Neuron (in vitro differentiated cells): ENCODE results near the gene COL20A1.

ENCODE experiments used
- H2AFZ ChIP-seq: one replicate; pipeline ENCODE4 v1.6.1; 2013; ENCODE audit warnings: low read depth, mild to moderate bottlenecking, inconsistent platforms, low read length, moderate library complexity
- H3K27me3 ChIP-seq: one replicate; pipeline ENCODE4 v1.6.1; 2013; ENCODE audit warnings: low read length; ENCODE audit not compliant: insufficient read depth
- H3K36me3 ChIP-seq: one replicate; pipeline ENCODE4 v1.6.1; 2013; ENCODE audit warnings: low read length; ENCODE audit not compliant: insufficient read depth
- H3K4me1 ChIP-seq: one replicate; pipeline ENCODE4 v1.6.1; 2013; ENCODE audit warnings: low read length; ENCODE audit not compliant: insufficient read depth
- H3K4me3 ChIP-seq: 2 replicates; pipeline ENCODE4 v1.5.1; 2013; ENCODE audit warnings: mild to moderate bottlenecking, low read length, moderate library complexity
- H3K9me3 ChIP-seq: one replicate; pipeline ENCODE4 v1.6.1; 2013; ENCODE audit warnings: low read length

Gene COL20A1

DNA sequence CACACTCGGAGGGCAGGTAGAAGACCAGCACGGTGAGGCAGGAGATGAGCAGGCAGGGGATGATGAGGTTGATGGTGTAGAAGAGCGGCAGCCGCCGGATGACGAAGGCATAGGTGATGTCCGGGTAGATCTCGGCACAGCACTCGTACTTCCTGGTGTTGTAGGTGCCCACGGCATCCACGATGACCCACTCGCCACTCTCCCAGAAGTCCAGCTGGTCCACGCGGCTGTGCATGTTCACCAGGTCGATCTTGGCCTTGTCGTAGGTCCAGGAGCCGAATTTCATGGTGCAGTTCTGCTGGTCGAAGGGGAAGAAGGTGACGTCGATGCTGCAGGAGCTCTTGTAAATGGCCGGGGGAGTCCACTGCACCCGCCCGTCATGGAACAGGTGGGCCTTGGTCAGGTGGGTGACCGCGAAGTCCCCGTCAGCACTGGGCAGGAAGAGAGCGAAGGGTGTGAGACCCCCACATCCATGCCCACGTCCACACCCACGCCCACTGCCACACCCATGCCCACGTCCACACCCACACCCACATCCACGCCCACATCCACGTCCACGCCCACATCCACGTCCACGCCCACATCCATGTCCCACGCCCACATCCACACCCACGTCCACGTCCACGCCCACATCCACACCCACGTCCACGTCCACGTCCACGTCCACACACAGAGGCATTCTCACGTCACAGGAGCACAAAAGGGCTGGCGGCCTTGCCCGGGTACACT lies 57.8 kb downstream of the COL20A1 start:
- no peaks in the 10 kb centered on the region for H3K27me3 ChIP-seq
- peaks cover 3% of the 10 kb centered on the region for H3K9me3 ChIP-seq
- no peak overlapping the region for H3K4me3 ChIP-seq
- peaks cover 18% of the 10 kb centered on the region for H3K4me1 ChIP-seq
- H2AFZ ChIP-seq = no peak overlapping the region
- H3K36me3 ChIP-seq = no peaks in the 10 kb centered on the region

- Histone ChIP-seq H3K4me3 (no peak overlapping the region), H2AFZ (no peak overlapping the region), H3K36me3 (no peaks in the 10 kb centered on the region)
These were observed 58.3 kb downstream of the COL20A1 start for GRCh38 chr20:63351326-63351700.

GRCh38 chr20:63351811-63352591 lies 59.0 kb downstream of the COL20A1 start:
- H3K4me3 ChIP-seq = no peak overlapping the region
- H3K27me3 ChIP-seq = no peaks in the 10 kb centered on the region
- no peak overlapping the region for H2AFZ ChIP-seq
- H3K9me3 ChIP-seq = peaks cover 3% of the 10 kb centered on the region
- peaks cover 16% of the 10 kb centered on the region for H3K4me1 ChIP-seq
- H3K36me3 ChIP-seq = no peaks in the 10 kb centered on the region

More at GRCh38 chr20:63351326-63351700, 58.3 kb downstream of the COL20A1 start:
- Histone ChIP-seq H3K27me3 (no peaks in the 10 kb centered on the region), H3K9me3 (peaks cover 3% of the 10 kb centered on the region), H3K4me1 (peaks cover 18% of the 10 kb centered on the region)

DNA sequence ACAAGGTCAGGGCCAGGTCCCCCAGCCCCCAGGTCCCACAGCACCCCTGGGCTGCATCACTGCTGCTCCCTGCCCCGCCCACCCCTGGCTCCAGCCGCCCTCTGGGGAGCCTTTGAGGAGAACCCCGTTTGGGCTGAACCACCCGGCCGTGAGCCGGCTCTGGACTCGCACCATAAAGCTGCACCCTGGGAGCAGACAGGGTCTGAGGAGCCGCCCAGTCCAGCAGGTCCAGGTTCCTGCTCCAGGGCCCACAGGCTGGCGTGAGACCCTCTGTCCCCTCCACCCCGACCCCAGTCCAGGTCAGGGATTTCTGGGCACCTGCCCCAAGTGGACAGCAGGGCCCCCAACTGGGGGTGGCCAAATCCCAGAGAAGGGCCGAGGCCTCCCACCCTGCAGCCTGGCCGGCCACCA lies 59.8 kb downstream of the COL20A1 start:
- Histone ChIP-seq H3K4me3 (no peak overlapping the region), H3K4me1 (peaks cover 13% of the 10 kb centered on the region), H3K9me3 (peaks cover 3% of the 10 kb centered on the region), H3K36me3 (no peaks in the 10 kb centered on the region), H3K27me3 (peaks cover 4% of the 10 kb centered on the region), H2AFZ (no peak overlapping the region)

GRCh38 chr20:63354636-63355350 lies 61.8 kb downstream of the COL20A1 start:
- Histone ChIP-seq H3K4me1 (peaks cover 8% of the 10 kb centered on the region), H2AFZ (no peak overlapping the region), H3K27me3 (peaks cover 18% of the 10 kb centered on the region), H3K36me3 (no peaks in the 10 kb centered on the region), H3K4me3 (no peak overlapping the region), H3K9me3 (peaks cover 3% of the 10 kb centered on the region)

DNA sequence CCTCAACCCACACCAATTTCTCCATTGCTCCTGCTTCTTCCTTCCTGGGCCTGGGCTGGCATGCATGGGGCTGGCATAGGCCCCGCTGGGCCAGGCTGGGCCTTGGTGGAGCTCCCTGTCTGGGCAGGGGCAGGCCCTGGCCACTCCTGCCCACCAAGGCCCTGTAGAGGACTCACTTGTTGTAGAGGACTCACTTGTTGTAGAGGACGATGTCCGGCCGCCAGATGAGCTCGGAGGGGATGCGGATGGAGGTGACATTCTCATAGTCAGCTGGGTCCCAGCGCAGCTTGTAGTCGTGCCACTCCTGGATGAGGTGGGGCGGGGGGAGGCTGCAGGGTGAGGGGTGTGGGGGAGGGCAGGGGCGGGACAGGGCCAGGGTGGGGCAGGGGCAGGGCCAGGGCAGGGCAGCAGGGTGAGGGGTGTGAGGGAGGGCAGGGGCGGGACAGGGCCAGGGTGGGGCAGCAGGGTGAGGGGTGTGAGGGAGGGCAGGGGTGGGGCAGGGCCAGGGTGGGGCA lies 62.9 kb downstream of the COL20A1 start:
- Histone ChIP-seq H3K4me1 (peaks cover 13% of the 10 kb centered on the region), H3K9me3 (no peaks in the 10 kb centered on the region), H3K27me3 (peaks cover 28% of the 10 kb centered on the region), H3K36me3 (no peaks in the 10 kb centered on the region), H2AFZ (no peak overlapping the region), H3K4me3 (no peak overlapping the region)

- H3K27me3 ChIP-seq = peaks cover 29% of the 10 kb centered on the region
- H3K36me3 ChIP-seq = no peaks in the 10 kb centered on the region
- peaks cover 15% of the 10 kb centered on the region for H3K4me1 ChIP-seq
- H3K9me3 ChIP-seq = no peaks in the 10 kb centered on the region
- no peak overlapping the region for H2AFZ ChIP-seq
- no peak overlapping the region for H3K4me3 ChIP-seq
These were observed 63.5 kb downstream of the COL20A1 start for GRCh38 chr20:63356511-63356910.

- Histone ChIP-seq H3K4me1 (peaks cover 12% of the 10 kb centered on the region), H3K27me3 (peaks cover 30% of the 10 kb centered on the region), H3K36me3 (no peaks in the 10 kb centered on the region), H3K9me3 (no peaks in the 10 kb centered on the region), H2AFZ (no peak overlapping the region), H3K4me3 (no peak overlapping the region)
These were observed 64.2 kb downstream of the COL20A1 start for GRCh38 chr20:63356931-63357879.

GRCh38 chr20:63357921-63358905 lies 65.2 kb downstream of the COL20A1 start:
- H3K4me3 ChIP-seq = no peak overlapping the region
- no peaks in the 10 kb centered on the region for H3K36me3 ChIP-seq
- peaks cover 40% of the 10 kb centered on the region for H3K27me3 ChIP-seq
- H3K9me3 ChIP-seq = no peaks in the 10 kb centered on the region
- H2AFZ ChIP-seq = no peak overlapping the region
- H3K4me1 ChIP-seq = peaks cover 18% of the 10 kb centered on the region

- Histone ChIP-seq H3K27me3 (peaks cover 41% of the 10 kb centered on the region), H3K4me3 (no peak overlapping the region), H3K4me1 (peaks cover 29% of the 10 kb centered on the region), H2AFZ (no peak overlapping the region), H3K36me3 (no peaks in the 10 kb centered on the region), H3K9me3 (no peaks in the 10 kb centered on the region)
These were observed 66.4 kb downstream of the COL20A1 start for GRCh38 chr20:63359164-63359934.
